ENCODE results near the gene EHF. TPM values are rescaled to one million over a fixed set of nuclear protein-coding genes. Genes with fewer than 3 reads are reported as not detected.

The EHF gene
- total and polyA plus RNA-seq, 10 donors, result 0.02 to 1.8 (median 0.40) TPM; not detected in 2

GRCh38 chr11:34599406-34599945 lies 21.4 kb upstream of the EHF start:
- no peak overlapping the region for H3K4me3 ChIP-seq
- peaks cover 0 to 2% (median 0%) of the 10 kb centered on the region in 7 donors for H3K27me3 ChIP-seq (replicated peaks in 1 of 7)
- no peak overlapping the region for H3K27ac ChIP-seq
- H3K36me3 ChIP-seq, result no peaks in the 10 kb centered on the region
- no peak for DNase-seq
- intact Hi-C loops (cut with DNase I; ENCODE audit: low total_unique reads), result no loop called here
- H3K4me1 ChIP-seq, result peaks cover 0 to 12% (median 0%) of the 10 kb centered on the region in 6 donors
- peaks cover 0 to 4% (median 0%) of the 10 kb centered on the region in 8 donors for H3K9me3 ChIP-seq
- TF ChIP-seq, protein P1, sequence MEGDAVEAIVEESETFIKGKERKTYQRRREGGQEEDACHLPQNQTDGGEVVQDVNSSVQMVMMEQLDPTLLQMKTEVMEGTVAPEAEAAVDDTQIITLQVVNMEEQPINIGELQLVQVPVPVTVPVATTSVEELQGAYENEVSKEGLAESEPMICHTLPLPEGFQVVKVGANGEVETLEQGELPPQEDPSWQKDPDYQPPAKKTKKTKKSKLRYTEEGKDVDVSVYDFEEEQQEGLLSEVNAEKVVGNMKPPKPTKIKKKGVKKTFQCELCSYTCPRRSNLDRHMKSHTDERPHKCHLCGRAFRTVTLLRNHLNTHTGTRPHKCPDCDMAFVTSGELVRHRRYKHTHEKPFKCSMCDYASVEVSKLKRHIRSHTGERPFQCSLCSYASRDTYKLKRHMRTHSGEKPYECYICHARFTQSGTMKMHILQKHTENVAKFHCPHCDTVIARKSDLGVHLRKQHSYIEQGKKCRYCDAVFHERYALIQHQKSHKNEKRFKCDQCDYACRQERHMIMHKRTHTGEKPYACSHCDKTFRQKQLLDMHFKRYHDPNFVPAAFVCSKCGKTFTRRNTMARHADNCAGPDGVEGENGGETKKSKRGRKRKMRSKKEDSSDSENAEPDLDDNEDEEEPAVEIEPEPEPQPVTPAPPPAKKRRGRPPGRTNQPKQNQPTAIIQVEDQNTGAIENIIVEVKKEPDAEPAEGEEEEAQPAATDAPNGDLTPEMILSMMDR (IDR thresholded peaks at IDR 0.05 in 8 of 11, conservative IDR thresholded peaks at IDR 0.05 in 3 of 11), result no peak
- no peak for TF ChIP-seq POLR2A (IDR thresholded peaks at IDR 0.05)
- no peak for TF ChIP-seq POLR2AphosphoS5 (IDR thresholded peaks at IDR 0.05)
- 39 to 65% (median 45%) methylated on average over 8 of the region's 8 CpGs for WGBS, 5 donors

DNA sequence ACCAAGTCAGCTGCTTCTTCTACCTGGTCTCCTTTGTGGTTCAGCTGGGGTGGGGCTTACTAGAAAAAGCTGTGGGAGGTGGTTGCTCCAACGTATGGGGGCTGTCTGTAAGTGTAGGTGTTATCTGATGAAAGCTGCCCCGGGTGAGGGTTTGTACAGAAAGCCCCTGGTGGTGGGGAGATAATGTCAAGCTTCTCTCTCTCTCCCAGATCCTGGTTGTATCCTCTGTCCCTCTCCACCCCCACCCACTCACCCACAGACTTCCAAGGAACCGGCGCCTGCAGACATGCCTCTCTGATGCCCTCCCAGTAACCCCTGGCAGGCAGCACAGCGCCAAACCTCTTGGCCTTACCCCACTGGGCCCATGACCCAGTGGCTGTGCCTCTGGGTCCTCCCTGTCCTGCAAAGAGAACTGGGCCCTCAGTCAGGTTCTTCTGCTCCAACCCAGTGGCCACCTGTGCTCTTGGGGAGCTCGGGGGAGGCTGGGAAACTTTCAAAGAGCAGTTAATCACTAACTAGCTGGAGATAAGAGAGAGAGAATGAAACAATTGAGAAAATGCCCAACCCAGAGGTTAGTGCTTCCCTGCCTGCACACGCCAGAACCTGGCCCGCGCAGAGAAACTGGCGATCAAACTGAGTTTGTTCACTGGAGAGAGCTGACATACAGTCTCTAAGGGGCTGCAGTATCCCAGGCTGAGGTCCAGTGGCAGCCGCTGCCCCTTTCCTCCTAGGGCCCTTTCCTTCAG lies 20.4 kb upstream of the EHF start:
- intact Hi-C loops (cut with DNase I; ENCODE audit: low total_unique reads), result no loop called here
- Histone ChIP-seq H3K27me3 (replicated peaks in 1 of 7) (no peaks in the 10 kb centered on the region), H3K4me3 (no peak overlapping the region), H3K36me3 (no peaks in the 10 kb centered on the region), H3K4me1 (peaks cover 0 to 12% (median 0%) of the 10 kb centered on the region in 6 donors), H3K9me3 (peaks cover 0 to 4% (median 0%) of the 10 kb centered on the region in 8 donors), H3K27ac (no peak overlapping the region)
- no peak for DNase-seq
- WGBS, 5 donors, result 66 to 68% (median 68%) methylated on average over 11 of the region's 11 CpGs
- TF ChIP-seq POLR2AphosphoS5 (IDR thresholded peaks at IDR 0.05), result no peak
- TF ChIP-seq, protein P1 (IDR thresholded peaks at IDR 0.05 in 8 of 11, conservative IDR thresholded peaks at IDR 0.05 in 3 of 11), result no peak
- no peak for TF ChIP-seq POLR2A (IDR thresholded peaks at IDR 0.05)

- Histone ChIP-seq H3K27ac (no peak overlapping the region), H3K4me1 (peaks cover 0 to 12% (median 0%) of the 10 kb centered on the region in 6 donors), H3K4me3 (no peak overlapping the region), H3K27me3 (replicated peaks in 1 of 7) (no peaks in the 10 kb centered on the region), H3K36me3 (no peaks in the 10 kb centered on the region), H3K9me3 (peaks cover 0 to 1% (median 0%) of the 10 kb centered on the region in 8 donors)
- intact Hi-C loops (cut with DNase I; ENCODE audit: low total_unique reads), result no loop called here
- 40 to 61% (median 55%) methylated on average over 2 of the region's 2 CpGs for WGBS, 5 donors
- DNase-seq, result no peak
- TF ChIP-seq, protein P1 (IDR thresholded peaks at IDR 0.05 in 8 of 11, conservative IDR thresholded peaks at IDR 0.05 in 3 of 11), result no peak
- TF ChIP-seq POLR2A (IDR thresholded peaks at IDR 0.05) (no peak), POLR2AphosphoS5 (IDR thresholded peaks at IDR 0.05) (no peak)
These were observed 19.8 kb upstream of the EHF start for GRCh38 chr11:34601085-34601444.

GRCh38 chr11:34601609-34602008 lies 19.3 kb upstream of the EHF start:
- H3K4me1 ChIP-seq, result peaks cover 0 to 12% (median 0%) of the 10 kb centered on the region in 6 donors
- H3K36me3 ChIP-seq, result no peaks in the 10 kb centered on the region
- 89 to 93% (median 93%) methylated on average over 5 of the region's 5 CpGs for WGBS, 5 donors
- H3K4me3 ChIP-seq, result no peak overlapping the region
- H3K27me3 ChIP-seq (replicated peaks in 1 of 7), result no peaks in the 10 kb centered on the region
- DNase-seq, result no peak
- intact Hi-C loops (cut with DNase I; ENCODE audit: low total_unique reads), result no loop called here
- no peaks in the 10 kb centered on the region for H3K9me3 ChIP-seq
- TF ChIP-seq, protein P1 (IDR thresholded peaks at IDR 0.05 in 8 of 11, conservative IDR thresholded peaks at IDR 0.05 in 3 of 11), result no peak
- H3K27ac ChIP-seq, result no peak overlapping the region

Measured in spleen (tissue), 11 donors.